ENCODE measurements around the gene ARHGAP26. TPM values are rescaled to one million over a fixed set of nuclear protein-coding genes. Genes with fewer than 3 reads are reported as not detected.

ARHGAP26 gene
- total and polyA plus RNA-seq, 2 experiments from 2014 or later: 9.5 to 16.8 TPM

GRCh38 chr5:142869886-142870285, 99.7 kb downstream of the ARHGAP26 start:
- no peaks in the 10 kb centered on the region for H4K20me1 ChIP-seq (replicated peaks; ENCODE audit: insufficient read depth)
- no peaks in the 10 kb centered on the region for H3K27me3 ChIP-seq (ENCODE audit: insufficient read depth)
- no peak overlapping the region for H2AFZ ChIP-seq
- H3K27ac Mint-ChIP-seq: no peak overlapping the region
- peaks cover 3% of the 10 kb centered on the region for H3F3A ChIP-seq (replicated peaks; ENCODE audit: low read depth)
- ATAC-seq (no peak), DNase-seq (ENCODE audit: low spot score) (no peak)
- H3K36me3 ChIP-seq (ENCODE audit: insufficient read depth): no peaks in the 10 kb centered on the region
- H3K9me2 ChIP-seq (ENCODE audit: insufficient read depth): no peaks in the 10 kb centered on the region
- no peak overlapping the region for H3K27ac ChIP-seq (ENCODE audit: low read depth)
- H3K4me3 ChIP-seq: no peak overlapping the region
- peaks cover 55% of the 10 kb centered on the region for H3K4me1 Mint-ChIP-seq
- H3K4me1 ChIP-seq (ENCODE audit: insufficient read depth): peaks cover 49% of the 10 kb centered on the region
- H3K36me3 Mint-ChIP-seq (ENCODE audit: low read depth): no peaks in the 10 kb centered on the region
- no peak overlapping the region for H3K4me3 Mint-ChIP-seq
- peaks cover 24% of the 10 kb centered on the region for H3K79me2 ChIP-seq (replicated peaks; ENCODE audit: insufficient read depth)
- H3K27me3 Mint-ChIP-seq (ENCODE audit: insufficient read depth, low read depth, poor library complexity): peaks cover 5% of the 10 kb centered on the region
- H3K9me3 Mint-ChIP-seq: no peaks in the 10 kb centered on the region
- TF ChIP-seq CREB1 (CRISPR knock-in tag; IDR thresholded peaks at IDR 0.05; ENCODE audit: low read depth): no peak
- TF ChIP-seq, protein P1, sequence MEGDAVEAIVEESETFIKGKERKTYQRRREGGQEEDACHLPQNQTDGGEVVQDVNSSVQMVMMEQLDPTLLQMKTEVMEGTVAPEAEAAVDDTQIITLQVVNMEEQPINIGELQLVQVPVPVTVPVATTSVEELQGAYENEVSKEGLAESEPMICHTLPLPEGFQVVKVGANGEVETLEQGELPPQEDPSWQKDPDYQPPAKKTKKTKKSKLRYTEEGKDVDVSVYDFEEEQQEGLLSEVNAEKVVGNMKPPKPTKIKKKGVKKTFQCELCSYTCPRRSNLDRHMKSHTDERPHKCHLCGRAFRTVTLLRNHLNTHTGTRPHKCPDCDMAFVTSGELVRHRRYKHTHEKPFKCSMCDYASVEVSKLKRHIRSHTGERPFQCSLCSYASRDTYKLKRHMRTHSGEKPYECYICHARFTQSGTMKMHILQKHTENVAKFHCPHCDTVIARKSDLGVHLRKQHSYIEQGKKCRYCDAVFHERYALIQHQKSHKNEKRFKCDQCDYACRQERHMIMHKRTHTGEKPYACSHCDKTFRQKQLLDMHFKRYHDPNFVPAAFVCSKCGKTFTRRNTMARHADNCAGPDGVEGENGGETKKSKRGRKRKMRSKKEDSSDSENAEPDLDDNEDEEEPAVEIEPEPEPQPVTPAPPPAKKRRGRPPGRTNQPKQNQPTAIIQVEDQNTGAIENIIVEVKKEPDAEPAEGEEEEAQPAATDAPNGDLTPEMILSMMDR (conservative IDR thresholded peaks at IDR 0.05; ENCODE audit: low read depth in 2 of 2): no peak
- TF ChIP-seq ZNF331 (CRISPR knock-in tag; IDR thresholded peaks at IDR 0.05; ENCODE audit: low read depth): no peak
- TF ChIP-seq ZNF114 (CRISPR knock-in tag; IDR thresholded peaks at IDR 0.05): no peak
- no peak for TF ChIP-seq ETS1 (IDR thresholded peaks at IDR 0.05)
- no peak for TF ChIP-seq EZH2phosphoT487 (IDR thresholded peaks at IDR 0.05; ENCODE audit: unreplicated experiment)
- TF ChIP-seq, protein P2, sequence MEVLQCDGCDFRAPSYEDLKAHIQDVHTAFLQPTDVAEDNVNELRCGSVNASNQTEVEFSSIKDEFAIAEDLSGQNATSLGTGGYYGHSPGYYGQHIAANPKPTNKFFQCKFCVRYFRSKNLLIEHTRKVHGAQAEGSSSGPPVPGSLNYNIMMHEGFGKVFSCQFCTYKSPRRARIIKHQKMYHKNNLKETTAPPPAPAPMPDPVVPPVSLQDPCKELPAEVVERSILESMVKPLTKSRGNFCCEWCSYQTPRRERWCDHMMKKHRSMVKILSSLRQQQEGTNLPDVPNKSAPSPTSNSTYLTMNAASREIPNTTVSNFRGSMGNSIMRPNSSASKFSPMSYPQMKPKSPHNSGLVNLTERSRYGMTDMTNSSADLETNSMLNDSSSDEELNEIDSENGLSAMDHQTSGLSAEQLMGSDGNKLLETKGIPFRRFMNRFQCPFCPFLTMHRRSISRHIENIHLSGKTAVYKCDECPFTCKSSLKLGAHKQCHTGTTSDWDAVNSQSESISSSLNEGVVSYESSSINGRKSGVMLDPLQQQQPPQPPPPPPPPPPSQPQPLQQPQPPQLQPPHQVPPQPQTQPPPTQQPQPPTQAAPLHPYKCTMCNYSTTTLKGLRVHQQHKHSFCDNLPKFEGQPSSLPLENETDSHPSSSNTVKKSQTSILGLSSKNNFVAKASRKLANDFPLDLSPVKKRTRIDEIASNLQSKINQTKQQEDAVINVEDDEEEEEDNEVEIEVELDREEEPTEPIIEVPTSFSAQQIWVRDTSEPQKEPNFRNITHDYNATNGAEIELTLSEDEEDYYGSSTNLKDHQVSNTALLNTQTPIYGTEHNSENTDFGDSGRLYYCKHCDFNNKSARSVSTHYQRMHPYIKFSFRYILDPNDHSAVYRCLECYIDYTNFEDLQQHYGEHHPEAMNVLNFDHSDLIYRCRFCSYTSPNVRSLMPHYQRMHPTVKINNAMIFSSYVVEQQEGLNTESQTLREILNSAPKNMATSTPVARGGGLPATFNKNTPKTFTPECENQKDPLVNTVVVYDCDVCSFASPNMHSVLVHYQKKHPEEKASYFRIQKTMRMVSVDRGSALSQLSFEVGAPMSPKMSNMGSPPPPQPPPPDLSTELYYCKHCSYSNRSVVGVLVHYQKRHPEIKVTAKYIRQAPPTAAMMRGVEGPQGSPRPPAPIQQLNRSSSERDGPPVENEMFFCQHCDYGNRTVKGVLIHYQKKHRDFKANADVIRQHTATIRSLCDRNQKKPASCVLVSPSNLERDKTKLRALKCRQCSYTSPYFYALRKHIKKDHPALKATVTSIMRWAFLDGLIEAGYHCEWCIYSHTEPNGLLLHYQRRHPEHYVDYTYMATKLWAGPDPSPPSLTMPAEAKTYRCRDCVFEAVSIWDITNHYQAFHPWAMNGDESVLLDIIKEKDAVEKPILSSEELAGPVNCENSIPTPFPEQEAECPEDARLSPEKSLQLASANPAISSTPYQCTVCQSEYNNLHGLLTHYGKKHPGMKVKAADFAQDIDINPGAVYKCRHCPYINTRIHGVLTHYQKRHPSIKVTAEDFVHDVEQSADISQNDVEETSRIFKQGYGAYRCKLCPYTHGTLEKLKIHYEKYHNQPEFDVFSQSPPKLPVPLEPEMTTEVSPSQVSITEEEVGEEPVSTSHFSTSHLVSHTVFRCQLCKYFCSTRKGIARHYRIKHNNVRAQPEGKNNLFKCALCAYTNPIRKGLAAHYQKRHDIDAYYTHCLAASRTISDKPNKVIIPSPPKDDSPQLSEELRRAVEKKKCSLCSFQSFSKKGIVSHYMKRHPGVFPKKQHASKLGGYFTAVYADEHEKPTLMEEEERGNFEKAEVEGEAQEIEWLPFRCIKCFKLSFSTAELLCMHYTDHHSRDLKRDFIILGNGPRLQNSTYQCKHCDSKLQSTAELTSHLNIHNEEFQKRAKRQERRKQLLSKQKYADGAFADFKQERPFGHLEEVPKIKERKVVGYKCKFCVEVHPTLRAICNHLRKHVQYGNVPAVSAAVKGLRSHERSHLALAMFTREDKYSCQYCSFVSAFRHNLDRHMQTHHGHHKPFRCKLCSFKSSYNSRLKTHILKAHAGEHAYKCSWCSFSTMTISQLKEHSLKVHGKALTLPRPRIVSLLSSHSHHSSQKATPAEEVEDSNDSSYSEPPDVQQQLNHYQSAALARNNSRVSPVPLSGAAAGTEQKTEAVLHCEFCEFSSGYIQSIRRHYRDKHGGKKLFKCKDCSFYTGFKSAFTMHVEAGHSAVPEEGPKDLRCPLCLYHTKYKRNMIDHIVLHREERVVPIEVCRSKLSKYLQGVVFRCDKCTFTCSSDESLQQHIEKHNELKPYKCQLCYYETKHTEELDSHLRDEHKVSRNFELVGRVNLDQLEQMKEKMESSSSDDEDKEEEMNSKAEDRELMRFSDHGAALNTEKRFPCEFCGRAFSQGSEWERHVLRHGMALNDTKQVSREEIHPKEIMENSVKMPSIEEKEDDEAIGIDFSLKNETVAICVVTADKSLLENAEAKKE (CRISPR knock-in tag; IDR thresholded peaks at IDR 0.05): no peak
- H3K4me2 ChIP-seq: no peak overlapping the region

Measured in GM23338 (cell line).